Stimulated activated CD8-positive, alpha-beta memory T cell treated with anti-CD3 and anti-CD28 coated beads, Interleukin-12 subunit alpha, Interleukin-12 subunit beta, amount 100 ng/mL, for 24 hours (primary cell): ENCODE measurements around the gene ERG28.
A peak's percentile ranks its signal among the peaks of the same experiment; 100 is the strongest.
"Not testable (repeated sequence)": the region's sequence is repeated elsewhere in the genome, so short reads cannot be mapped to it uniquely, and the experiment has no call there.

Experiments
- DNase-seq: peaks from one replicate; pipeline ENCODE4 v3.0.0-alpha.2; 2020; ENCODE audit errors: extremely low read depth

ERG28 gene, protein sequence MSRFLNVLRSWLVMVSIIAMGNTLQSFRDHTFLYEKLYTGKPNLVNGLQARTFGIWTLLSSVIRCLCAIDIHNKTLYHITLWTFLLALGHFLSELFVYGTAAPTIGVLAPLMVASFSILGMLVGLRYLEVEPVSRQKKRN

DNA sequence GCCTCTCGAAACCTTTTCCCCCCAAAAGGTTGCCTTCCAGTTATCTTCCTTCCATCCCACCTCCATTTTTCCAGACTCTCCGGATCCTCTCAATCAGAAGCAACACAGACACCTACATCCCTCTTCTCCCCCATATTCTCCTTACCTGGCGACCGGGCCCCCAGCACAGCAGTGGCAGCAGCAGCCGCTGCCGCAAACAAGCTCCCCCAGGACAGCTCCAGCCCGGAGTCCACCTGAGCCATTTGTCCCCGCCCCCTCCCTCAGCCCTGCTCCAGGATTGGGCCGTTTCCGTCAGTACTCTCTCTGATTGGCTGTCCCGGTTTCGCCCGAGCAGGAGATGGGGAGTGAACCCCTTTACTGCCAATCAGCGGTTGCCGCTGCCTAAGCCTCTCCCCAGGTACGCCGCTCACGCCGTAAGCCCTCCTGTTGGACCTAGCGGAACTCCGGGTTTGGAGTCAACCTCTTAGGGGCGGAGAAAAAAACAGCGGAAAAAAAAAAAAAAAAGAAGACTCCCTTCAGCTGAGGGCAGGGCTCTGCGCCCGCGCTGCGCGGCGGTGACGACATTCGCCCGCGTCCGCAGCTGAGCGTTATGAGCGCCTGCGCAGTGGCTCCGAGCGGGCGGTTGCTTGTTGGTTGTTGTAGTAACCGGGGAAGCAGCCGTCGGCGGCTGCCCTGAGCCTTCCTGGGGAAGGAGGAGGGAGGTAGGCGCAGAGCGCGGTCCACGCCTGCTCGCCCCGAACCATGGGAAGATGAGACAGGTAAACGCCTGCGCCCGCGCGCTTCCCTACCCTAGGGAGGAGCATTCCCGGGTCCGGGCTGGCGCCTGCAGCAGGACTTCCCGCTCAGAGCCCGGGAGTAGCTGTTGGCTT, at the start of gene ERG28, which contains the start of gene TTLL5:
ERG28 (minus strand) TSS at position 247 of the 869 bp plus-strand sequence. CDS start 3,374 bp downstream, outside the sequence.
TTLL5 (plus strand) TSS at position 617 of the 869 bp plus-strand sequence. CDS start 1,904 bp downstream, outside the sequence.
- DNase-seq: peak; percentile 93

DNA sequence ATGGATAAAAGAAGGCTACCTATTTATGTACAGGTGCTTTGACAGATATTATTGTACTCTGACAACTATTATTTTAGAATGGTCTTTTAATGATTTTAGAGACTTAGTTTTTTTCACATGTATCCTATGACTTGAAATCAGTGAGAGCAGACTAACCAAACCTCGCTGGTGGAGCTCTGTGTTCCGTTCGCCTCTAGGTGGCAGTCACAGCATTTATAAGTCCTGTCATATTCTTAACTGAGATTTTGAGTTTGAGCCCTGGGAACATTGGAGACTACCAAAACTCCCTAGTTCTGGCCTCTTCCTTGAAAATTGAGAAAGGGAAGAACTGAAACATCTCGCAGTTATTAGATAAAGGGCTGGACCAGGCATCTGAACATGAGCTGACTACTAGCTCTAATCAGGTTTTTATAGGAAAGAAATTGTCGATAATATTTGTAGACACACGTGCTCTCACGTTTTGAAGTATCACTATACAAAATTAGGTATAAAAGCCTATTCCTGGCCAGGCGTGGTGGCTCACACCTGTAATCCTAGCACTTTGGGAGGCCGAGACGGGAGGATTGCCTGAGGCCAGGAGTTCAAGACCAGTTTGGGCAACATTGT, 48.6 kb upstream of the ERG28 start:
- DNase-seq: peak; percentile 7

DNA sequence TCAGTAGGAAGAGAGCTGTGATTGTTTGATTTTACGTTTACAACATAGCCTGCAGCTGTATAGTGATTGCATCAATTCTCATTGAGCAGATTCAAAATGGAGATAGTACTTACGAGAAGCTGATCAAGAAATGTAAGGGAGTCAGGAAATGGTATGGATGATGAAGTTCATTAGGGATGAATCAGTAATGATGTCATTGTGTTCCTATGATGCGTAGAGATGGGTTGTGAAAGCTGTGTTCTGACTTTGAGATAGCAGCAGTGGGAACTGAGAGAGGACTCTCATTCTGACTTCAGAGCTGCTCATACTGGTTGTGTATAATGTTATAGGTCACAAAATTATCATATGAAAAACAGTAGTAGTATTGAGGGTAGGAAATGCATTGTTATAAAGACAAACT, 44.3 kb upstream of the ERG28 start:
- no peak for DNase-seq

DNA sequence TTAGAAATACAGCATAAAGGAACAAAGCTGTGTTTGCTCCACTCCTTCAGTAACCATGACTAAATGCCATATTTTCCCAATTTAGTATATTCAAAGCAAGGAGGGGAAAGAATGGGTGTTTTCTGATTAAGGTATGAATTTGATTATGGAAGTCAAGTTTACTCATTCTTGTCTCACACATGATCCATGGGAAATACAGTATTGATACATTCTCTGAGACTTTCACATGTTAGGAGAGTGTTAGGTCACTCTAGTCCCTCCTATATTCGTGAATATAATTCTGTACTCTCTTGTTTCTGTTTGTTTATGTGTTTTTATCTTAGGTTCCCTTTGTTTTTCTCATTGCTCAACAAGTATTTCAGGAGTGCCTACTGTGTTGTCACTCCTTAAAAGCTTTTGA, 42.8 kb upstream of the ERG28 start:
- no peak for DNase-seq

DNA sequence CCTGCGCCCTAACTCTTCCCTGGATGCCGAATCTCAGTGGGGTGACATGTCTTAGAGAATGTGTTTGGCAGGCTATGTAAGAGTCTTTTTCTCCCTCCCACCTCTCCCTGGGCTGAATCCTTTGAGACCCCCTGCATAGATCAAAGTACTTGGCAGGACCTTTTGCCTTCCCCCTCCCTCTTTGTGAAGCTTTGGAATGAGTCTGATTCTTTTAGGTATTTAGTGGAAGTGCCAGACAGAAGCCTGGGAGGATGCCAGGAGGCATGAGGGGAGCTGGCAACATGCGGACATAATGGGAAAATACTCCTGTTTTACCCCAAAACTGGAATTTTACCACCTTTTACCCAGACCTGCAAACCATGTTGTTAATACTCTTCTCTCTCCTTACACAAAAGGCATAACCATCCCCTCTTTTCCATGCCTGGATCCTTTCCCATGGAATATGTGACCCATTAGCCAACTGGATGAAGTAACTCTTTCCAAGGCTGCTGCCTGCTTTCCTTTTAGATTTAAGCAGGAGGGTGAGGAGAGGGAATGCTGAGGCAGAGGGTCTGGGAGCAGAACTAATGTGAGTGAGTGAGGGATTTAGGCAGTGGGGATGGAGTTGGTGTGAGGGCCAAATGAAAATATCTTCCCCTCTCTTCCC, 42.1 kb upstream of the ERG28 start:
- DNase-seq: no peak

DNA sequence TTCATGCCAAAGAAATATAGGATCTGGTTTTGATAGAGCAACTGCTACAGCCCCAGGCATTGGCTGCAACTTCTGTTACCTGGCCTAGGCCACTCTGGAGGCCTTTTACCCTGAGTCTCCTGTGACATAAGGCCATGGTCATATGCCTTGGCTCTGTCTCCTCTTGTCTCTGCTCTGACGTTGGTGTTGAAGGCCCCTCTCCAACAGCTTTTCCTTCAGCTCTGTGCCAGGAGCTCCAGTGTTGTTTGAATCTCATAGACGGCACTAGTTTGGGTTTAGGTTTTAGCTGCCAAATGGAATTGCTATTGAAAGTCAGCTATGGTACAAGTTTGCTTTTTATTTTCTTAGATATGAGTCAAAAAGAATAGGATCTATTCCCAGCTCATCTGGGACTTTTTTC, 41.4 kb upstream of the ERG28 start:
- DNase-seq: no peak

DNA sequence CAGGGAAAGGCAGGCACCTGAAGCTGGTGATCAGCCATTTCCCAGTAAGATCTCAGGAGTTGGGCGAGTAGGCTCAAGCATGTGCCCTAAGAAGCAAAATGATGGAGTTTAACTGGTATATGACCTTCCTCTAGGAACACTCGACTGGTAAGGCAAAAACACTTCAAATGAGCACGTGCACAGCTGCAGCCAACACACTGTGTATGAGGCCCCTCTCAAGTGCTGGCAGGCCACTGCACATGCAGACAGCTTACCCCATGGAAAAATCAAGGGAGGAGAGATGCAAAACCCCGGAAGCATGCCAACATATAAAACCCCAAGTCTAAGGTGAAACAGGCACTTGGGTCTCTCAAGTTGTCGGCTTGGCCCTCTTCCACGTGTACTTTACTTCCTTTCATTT, 39.6 kb upstream of the ERG28 start:
- no peak for DNase-seq

DNA sequence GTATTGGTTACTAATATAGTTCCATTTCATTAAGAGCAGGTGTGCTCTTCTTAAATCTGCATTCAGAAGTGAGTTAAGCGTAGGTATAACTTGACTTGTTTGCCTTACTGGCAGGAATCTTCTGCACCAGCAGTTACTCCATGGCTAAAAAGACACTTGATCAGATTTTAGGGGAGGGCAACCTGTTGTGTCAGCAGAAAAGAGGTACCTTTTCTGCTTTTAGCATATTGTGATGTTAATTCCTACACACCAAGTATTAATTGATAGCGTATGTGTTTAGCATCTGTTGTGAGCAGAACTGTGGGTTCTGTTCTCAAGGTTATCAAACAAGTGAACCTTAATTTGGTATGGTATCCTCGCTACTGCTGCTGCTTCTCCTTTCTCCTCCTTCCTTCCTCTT, 38.7 kb upstream of the ERG28 start:
- no peak for DNase-seq

DNA sequence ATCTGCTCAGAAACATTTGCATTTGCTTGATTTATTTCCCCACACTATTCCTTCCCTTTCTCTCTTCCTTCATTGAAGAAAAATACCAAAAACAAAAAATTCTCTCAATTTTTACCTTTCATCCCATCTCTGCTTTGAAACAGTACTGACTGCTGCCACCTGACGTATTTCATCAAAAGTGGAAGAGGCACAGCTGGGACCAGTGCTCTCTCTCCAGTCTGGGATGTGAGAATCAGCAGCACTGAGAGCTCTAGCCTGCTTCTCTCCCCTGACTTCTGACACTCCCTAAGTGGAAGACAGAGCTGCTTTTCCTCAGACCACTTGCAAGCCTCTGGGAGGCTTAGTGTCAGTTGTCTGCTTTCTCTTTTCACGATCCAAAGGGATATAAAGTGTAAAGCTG, 37.2 kb upstream of the ERG28 start:
- DNase-seq: no peak

DNA sequence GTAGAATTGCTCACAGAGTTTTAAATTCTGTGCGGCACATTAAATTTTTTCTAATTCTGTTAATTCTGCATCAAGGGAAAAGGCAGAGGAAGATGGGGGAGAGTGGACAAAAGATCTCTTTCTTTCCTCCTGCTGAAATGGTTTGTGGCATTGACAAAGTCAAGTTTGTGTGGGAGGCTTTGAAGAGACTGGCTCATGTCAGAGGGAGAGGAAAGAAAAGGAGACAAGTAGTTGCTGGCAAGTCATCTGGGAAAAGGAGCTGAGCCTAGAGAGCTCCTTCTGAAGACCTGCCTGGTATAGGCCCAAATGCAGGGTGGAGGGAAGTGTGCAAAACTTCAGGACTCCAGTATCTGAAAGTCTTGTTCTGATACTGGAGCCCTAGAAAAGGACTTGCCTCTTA, 36.7 kb upstream of the ERG28 start:
- DNase-seq: no peak

DNA sequence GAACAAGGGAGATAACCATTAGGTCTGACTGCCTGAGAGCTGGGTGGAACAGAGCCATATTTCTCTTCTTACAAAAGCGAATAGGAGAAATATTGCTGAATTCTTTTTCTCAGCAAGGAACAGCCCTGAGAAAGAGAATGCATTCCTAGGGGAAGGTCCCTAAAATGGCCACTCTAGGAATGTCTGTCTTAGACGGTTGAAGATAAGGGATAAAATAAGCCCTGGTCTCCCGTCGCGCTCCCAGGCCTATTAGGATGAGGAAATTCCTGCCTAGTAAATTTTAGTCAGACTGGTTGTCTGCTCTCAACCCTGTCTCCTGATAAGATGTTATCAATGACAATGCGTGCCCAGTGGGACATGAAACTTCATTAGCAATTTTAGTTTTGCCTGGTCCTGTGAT, 34.3 kb upstream of the ERG28 start:
- DNase-seq: not testable (repeated sequence)

DNA sequence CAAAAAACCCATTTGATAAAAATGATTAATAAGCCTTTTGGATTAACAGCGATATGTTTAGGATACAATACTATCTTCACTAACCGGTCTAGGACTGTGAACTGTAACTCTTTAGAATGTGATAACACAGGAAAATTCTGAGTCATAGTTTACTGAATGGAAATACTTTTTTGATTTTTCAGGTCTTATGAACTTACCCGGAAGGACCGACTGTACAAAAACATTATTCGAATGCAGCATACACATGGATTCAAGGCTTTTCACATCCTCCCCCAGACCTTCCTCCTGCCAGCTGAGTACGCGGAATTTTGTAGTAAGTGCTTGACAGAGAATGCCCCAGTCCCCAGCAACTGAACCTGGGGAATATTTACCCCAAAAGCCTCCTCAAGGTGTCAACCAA, 29.3 kb upstream of the ERG28 start:
- no peak for DNase-seq

DNA sequence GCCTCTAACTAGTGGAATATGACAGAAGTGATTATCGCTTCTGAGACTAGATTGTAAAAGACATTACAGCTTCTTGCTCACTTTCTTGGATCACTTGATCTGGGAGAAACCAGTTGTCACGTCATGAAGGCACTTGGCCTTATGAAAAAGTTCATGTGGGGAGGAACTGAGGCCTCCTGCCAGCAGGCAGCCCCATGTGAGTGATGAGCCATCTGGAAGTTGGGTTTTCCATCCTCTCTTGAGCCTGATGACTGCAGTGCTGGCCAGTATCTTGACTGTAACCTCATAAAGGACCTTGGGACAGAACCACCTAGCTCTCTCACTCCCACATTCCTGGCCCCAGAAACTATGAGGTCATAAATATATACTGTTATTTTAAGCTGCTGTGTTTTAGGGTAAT, 28.3 kb upstream of the ERG28 start:
- no peak for DNase-seq

DNA sequence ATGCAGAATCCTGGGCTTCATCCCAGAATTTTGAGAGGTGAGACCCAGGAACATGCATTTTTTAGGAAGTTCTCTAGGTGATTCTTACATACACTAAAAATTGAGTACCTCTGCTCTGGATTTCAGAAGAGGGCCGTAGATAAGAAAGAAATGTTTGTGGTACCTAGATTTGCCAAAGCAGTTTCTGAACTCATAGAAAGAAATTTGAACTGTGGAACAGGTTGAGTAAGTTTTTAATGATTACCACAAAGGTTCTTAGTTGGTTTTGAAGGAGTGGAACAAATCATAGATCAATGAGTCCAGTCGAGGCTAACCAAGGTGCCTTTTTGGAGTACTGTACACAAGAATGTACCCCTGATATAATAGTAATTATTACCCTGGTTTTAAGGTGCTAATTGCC, 25.2 kb upstream of the ERG28 start:
- DNase-seq: no peak

DNA sequence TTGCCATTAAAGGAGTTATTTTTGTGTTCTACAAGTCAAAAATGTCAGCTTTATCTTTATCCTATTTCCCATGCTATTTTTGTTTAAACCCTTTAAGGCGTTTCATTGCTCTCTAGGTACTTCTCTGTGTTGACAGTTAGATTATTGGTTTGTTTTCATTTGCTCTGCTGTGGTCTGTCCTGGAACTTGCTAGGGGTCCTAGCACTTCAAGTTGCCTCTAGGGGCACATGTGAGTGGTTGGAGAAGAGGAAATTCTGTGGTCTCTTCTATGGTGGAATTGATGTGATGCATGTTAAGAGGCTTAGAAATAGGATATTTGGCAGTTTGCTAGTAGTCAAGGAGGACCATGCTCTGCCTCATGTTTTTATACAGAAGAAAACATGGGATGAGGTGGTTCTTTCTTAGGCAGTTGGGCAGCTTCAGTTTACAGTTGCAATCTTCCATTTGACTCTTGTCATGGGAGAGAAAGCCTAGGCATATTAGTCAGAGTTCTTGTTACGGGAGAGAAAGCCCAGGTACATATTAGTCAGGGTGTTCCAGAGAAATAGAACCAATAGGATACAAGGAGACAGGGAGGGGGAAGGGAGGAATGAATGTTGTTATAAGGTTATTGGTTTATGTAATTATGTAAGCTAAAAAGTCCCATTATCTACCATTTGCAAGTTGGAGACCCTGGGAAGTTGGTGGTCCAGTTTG, 14.7 kb upstream of the ERG28 start:
- no peak for DNase-seq

DNA sequence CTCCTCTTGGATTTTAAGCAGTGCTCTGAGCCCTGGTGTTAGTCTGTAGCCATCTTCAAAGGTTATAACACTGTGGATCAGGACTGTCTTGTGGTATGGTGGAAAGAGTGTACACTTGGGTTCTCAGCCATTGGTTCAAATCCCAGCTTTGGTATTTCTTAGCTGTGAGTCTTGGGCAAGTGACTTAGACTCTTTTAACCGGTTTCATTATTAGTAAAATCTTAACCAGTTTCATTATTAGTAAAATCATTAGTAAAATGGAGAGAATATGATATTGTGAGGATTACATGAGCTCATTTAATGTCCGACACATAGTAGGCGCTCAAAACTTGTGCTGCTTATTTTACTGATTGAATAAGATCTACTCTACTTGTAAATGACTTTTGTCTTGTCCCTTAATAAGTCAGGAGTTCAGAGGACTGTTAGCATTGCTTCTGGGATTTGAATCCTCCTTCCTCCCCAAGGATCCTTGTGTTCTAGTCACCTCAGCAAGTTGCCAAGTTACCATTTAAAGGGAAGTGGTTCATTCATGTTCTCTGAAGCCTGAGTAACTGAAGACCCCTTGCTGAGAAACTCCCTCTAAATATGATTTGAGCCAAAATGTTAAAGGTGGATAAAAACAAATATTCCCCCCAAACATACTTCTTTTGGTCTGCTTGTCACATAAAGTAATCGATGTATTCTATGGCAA, 12.8 kb upstream of the ERG28 start:
- no peak for DNase-seq

DNA sequence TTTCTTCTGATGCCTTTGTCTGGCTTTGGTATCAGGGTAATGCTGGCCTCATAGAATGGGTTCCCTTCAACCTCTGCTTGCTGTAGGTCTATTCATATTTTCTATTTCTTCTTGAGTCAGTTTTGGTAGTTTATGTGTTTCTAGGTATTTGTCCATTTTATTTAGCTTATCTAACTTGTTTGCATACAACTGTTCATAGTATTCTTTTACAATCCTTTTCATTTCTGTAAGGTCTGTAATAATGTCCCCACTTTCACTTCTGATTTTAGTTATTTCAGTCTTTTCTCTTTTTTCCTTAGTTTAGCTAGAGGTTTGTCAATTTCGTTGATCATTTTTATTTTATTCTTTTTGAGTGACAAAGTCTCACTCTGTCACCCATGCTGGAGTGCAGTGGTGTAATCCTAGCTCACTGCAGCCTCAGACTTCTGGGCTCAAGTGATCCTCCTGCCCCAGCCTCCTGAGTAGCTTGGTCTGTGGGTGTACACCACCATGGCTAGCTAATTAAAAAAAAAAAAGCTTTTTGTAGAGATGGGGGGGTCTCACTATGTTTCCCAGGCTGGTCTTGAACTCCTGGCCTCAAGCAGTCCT, 12.0 kb upstream of the ERG28 start:
- no peak for DNase-seq

DNA sequence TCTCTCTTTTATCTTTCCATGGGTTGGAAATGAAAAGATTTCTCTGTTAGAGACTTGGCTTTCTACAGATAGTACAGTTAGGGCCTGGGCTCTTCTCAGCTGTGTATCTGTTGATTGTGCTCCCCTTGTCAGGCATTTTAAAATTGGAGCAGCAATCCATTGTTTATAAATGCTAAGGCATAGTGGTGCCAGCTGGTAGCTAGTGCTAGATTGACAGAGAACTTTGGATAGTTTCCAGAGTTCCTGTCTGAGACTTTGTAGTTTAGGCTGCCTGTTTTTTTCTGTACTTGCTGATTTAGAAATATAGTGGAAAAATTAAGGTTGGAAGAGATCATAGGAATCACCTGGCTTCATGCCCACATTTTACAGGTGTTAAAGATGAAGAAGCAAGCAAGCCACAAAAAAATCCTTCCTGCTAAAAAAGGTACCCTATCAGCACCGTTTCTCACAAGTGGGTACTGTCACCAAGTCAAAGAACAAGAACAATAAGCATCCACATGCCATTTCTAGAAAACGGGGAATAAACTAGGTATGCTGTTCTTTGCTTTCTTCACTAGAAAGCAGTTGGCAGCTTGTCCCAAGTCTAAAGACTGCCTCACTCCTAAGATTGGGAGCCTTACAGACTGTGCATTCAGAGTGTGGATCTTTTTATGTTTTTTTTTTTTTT, 6.6 kb upstream of the ERG28 start:
- DNase-seq: no peak

DNA sequence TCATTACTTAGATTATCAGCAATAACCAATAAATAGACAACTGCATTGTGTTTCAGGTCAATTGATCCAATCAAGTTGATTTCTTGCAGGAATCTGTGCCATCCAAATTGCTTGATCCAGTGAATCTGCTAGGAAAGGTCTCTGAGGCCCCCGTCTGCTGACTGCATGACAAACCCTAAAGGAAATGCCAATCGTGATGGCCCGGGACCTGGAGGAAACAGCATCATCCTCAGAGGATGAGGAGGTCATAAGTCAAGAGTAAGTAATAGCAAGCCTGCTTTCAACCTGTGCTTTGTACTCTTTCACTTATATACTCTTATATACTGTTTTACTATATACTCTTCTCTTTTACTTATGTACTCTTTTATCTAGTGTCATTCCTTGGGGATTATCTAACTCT, 2.3 kb upstream of the ERG28 start:
- DNase-seq: no peak

DNA sequence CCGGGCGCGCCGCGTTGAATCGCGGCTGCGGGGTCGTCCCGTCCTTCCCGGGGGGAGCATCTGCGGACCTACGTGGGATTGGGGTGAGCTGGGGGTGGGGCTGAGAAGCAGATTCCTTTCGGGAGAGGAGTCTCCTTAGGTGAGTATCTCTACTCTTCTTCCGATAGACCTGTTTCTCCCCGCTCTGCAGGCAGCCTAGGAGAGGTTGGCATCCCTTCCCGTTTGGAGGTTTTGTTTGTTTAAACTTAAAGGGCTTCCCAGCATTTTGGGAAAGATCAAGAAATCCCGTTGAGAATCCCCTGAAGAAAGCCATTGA, 781 bp upstream of the ERG28 start:
- no peak for DNase-seq

DNA sequence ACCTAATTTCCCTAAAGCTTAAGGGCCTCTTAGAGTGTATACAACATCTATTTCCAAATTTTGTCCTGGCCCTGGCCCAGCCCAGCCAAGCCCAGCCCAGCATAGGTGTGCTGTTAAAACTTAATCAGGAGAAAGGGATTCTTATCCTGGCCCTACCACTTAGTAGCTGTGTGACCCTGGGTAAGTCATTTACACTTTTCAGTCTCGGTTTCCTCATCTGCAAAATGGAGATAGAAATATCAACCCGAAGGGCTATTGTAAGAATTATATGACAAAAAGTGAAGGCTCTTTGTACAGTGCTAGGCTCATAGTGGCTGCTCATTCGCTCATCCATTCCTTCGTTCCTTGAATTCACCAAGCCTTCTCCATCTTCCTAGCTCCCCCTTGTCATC, 442 bp downstream of the ERG28 start:
- DNase-seq: no peak
